ENCODE results near the gene CYP3A5. TPM values are rescaled to one million over a fixed set of nuclear protein-coding genes. Genes with fewer than 3 reads are reported as not detected.
"Not testable (repeated sequence)": the region's sequence is repeated elsewhere in the genome, so short reads cannot be mapped to it uniquely, and the experiment has no call there.

Gene CYP3A5
- total RNA-seq, 2 donors from 2014 or later: 0.59 to 1.2 TPM

DNA sequence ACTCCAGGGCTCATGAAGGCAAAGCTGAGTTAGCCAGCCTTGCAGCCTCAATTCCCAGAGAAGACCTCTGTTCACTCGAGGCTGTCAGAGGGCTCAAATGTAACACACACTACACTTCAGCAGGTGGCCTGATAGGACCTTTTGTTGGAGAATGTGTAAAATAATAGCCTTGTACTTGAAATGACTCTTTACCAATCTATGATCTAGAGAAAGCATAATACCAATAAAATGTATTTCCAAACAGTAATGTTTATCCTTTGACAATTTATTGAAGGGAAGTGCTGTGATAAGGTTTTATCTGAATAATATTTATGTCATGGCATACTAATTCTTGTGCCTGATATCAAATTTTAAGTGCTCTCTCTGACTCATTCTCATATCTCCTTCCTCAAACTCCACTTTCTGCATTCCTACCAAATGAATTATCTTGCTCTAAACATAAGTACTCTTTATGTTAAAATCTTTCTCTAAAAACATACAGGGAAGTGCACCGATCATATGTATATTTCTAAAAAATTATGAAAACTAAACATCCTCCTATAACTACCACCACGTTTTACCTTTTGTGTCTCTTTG lies 34.3 kb upstream of the CYP3A5 start:
- Histone ChIP-seq H3K4me3 (no peak overlapping the region), H3K4me1 (no peaks in the 10 kb centered on the region), H3K27me3 (no peaks in the 10 kb centered on the region), H3K36me3 (no peaks in the 10 kb centered on the region), H3K27ac (no peak overlapping the region), H3K9me3 (peaks cover 0 to 7% of the 10 kb centered on the region in 2 donors)
- DNase-seq (ENCODE audit: low spot score): no peak
- TF ChIP-seq, protein P1, sequence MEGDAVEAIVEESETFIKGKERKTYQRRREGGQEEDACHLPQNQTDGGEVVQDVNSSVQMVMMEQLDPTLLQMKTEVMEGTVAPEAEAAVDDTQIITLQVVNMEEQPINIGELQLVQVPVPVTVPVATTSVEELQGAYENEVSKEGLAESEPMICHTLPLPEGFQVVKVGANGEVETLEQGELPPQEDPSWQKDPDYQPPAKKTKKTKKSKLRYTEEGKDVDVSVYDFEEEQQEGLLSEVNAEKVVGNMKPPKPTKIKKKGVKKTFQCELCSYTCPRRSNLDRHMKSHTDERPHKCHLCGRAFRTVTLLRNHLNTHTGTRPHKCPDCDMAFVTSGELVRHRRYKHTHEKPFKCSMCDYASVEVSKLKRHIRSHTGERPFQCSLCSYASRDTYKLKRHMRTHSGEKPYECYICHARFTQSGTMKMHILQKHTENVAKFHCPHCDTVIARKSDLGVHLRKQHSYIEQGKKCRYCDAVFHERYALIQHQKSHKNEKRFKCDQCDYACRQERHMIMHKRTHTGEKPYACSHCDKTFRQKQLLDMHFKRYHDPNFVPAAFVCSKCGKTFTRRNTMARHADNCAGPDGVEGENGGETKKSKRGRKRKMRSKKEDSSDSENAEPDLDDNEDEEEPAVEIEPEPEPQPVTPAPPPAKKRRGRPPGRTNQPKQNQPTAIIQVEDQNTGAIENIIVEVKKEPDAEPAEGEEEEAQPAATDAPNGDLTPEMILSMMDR (IDR thresholded peaks at IDR 0.05): no peak

DNA sequence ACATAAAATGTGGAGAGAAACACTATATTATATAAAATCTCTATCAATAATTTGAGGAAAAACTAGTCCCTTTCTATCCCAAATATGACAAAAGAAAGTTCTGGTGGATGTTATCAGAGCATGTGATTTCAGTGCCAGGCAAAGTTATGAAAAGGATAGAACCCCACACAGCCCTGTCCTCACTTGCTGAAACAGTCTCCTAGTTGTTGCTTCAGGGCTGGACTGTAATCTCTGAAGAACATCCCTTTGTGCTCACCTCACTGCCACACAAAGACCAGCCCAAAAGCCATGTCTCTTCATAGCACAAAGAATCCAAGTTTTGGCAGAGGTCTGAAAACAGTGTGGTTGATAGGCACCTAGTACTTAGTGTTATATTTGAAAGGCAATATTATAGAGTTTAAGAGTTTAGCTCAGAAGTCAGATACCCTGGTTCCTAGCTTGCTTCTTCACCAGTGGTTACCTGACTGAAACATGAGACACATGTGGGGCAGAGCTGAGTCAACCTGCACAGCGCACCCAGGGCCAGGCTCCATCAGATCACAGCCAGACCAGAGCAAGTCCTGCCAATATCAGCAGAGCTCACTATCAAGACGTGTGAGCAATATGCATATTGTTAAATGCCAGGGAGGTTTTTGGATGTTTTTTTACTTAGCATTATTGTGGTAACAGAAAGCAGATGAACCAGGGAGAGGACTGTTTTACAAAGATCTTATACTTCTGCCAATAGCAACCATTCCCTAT lies 30.2 kb upstream of the CYP3A5 start:
- no peaks in the 10 kb centered on the region for H3K4me1 ChIP-seq
- no peak for DNase-seq (ENCODE audit: low spot score)
- H3K9me3 ChIP-seq: peaks cover 0 to 19% of the 10 kb centered on the region in 2 donors
- no peak overlapping the region for H3K27ac ChIP-seq
- H3K36me3 ChIP-seq: no peaks in the 10 kb centered on the region
- no peak overlapping the region for H3K4me3 ChIP-seq
- TF ChIP-seq, protein P1 (IDR thresholded peaks at IDR 0.05): no peak
- no peaks in the 10 kb centered on the region for H3K27me3 ChIP-seq

DNA sequence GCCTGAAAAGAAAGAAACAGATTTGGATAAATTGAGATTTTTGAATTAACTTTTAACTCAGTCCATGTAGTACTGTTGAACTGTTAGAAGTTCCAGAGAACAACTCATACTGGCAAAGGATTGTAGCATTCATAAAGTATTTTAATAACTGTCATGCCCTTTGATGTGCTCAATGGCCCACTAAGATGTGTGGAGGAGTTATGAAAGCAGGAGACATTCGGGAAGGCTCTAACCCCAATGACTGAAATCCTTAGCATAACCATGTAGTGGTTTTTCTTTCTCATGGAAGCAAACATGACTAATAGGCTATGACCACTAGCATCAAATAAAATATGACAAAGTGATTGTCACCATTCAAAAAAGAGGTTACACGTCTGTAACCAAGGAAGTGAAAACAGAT lies 29.5 kb upstream of the CYP3A5 start:
- H3K4me3 ChIP-seq: no peak overlapping the region
- H3K36me3 ChIP-seq: no peaks in the 10 kb centered on the region
- peaks cover 0 to 19% of the 10 kb centered on the region in 2 donors for H3K9me3 ChIP-seq
- H3K27ac ChIP-seq: no peak overlapping the region
- H3K4me1 ChIP-seq: no peaks in the 10 kb centered on the region
- DNase-seq (ENCODE audit: low spot score): no peak
- TF ChIP-seq, protein P1 (IDR thresholded peaks at IDR 0.05): no peak
- no peaks in the 10 kb centered on the region for H3K27me3 ChIP-seq

DNA sequence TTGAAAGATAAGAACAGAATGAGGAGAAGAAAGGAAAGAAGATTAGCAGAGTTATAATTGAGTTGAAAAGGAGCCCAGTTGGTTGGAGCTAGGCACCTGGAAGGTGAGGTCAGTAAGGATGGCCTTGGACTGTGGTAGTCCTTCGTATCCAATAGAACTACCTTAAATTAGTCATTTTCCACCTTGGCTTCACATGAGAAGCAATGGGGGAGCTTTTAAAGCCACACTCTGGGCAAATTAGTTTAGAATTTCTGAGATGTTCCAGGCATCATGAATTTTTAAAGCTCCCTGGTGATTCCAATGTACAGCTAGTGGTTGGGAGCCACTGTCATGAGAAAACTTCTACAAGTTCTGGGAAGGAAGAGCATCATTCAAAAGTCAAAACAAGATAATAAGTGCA lies 27.3 kb upstream of the CYP3A5 start:
- no peak for DNase-seq (ENCODE audit: low spot score)
- Histone ChIP-seq H3K4me1 (no peaks in the 10 kb centered on the region), H3K27me3 (no peaks in the 10 kb centered on the region), H3K4me3 (no peak overlapping the region), H3K9me3 (peaks cover 0 to 19% of the 10 kb centered on the region in 2 donors), H3K36me3 (no peaks in the 10 kb centered on the region), H3K27ac (no peak overlapping the region)
- TF ChIP-seq, protein P1 (IDR thresholded peaks at IDR 0.05): no peak

DNA sequence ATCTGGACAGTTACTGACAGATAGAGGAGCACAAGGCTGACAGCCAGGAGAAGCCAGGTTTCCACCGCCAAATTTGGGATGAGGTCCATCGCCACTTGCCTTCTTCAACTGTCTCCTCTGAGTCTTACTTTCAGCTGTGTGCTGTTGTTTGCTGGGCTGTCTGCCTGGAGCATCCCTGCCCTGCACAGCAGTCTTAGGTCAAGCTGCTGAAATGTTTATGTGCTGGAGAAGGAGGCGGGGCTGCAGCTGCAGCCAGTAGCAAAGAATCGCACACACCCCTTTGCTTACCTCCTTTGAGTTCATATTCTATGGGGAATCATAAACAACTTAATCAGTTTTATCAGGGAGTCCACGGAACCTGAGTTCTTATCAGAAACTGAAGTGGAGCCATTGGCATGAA lies 20.1 kb upstream of the CYP3A5 start:
- TF ChIP-seq, protein P1 (IDR thresholded peaks at IDR 0.05): no peak
- H3K4me3 ChIP-seq: no peak overlapping the region
- no peaks in the 10 kb centered on the region for H3K36me3 ChIP-seq

DNA sequence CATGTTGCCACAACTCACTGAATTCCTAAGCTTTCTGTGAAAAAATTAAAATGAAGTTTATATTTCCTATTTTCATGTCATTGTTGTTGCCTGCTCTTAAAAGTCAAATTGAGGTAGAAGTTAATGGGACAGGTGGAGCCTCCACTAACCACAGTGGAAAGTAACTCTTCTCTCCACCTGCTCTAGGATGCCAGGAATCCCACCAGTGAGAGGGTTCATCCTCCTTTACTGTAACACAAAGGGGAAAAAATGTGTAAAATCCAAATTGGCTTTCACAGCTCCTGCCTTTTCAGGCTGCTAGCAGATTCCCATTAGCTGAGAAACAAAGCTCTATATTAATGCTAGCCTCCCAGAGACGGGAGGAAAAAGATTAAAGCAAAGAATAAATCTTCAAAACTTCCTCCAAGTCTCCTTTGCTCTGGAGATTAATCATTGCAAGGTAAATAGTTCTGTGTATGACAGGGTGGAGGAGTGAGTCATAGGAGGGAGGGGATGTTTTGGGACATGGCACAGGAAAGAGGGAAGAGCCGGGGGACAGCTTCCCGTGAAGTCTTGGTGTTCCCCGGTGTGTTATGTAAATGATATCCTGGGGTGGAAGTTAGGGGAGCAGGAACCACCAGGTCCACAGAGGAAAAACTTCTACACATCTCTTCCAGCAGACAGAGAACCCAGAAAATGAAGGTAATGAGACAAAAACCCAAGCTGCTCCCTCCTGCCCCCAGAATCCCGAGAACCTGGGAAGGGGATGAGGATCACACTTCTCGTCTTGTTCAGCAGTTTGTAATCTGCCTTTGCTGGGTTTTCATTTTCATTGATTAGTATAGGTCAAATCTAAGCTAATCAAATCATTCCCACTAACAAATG lies 19.3 kb upstream of the CYP3A5 start:
- DNase-seq (ENCODE audit: low spot score); H3K27ac ChIP-seq; H3K36me3 ChIP-seq; H3K4me1 ChIP-seq; H3K9me3 ChIP-seq; H3K27me3 ChIP-seq; H3K4me3 ChIP-seq: not testable (repeated sequence)

More for the DNA sequence above, 20.1 kb upstream of the CYP3A5 start:
- H3K27ac ChIP-seq: no peak overlapping the region
- H3K9me3 ChIP-seq: no peaks in the 10 kb centered on the region
- no peak for DNase-seq (ENCODE audit: low spot score)
- no peaks in the 10 kb centered on the region for H3K27me3 ChIP-seq
- H3K4me1 ChIP-seq: no peaks in the 10 kb centered on the region

Data from right atrium auricular region (tissue), 2 donors.